Glutamatergic neuron (in vitro differentiated cells): ENCODE measurements around the gene ZNF789. TPM values are rescaled to one million over a fixed set of nuclear protein-coding genes. Genes with fewer than 3 reads are reported as not detected.

Experiments used
- DNase-seq: peaks from one replicate; pipeline ENCODE4 v3.0.0; 2022
- H3K27ac Mint-ChIP-seq: one replicate; pipeline ENCODE4 v1.8.0; 2020; ENCODE audit warnings: mild to moderate bottlenecking, mixed read lengths, inconsistent platforms; ENCODE audit not compliant: unreplicated experiment
- H3K27me3 Mint-ChIP-seq: one replicate; pipeline ENCODE4 v1.8.0; 2020; ENCODE audit warnings: mild to moderate bottlenecking, moderate library complexity, mixed read lengths, inconsistent platforms; ENCODE audit not compliant: unreplicated experiment
- H3K36me3 Mint-ChIP-seq: one replicate; pipeline ENCODE4 v1.8.0; 2020; ENCODE audit warnings: mild to moderate bottlenecking, mixed read lengths, inconsistent platforms; ENCODE audit not compliant: unreplicated experiment
- H3K4me1 Mint-ChIP-seq: one replicate; pipeline ENCODE4 v1.8.0; 2020; ENCODE audit warnings: mild to moderate bottlenecking, low read depth, mixed read lengths, inconsistent platforms; ENCODE audit not compliant: unreplicated experiment
- H3K4me3 Mint-ChIP-seq: one replicate; pipeline ENCODE4 v1.8.0; 2020; ENCODE audit warnings: mild to moderate bottlenecking, mixed read lengths, inconsistent platforms; ENCODE audit not compliant: unreplicated experiment
- H3K9me3 Mint-ChIP-seq: one replicate; pipeline ENCODE4 v1.8.0; 2020; ENCODE audit warnings: mild to moderate bottlenecking, moderate library complexity, mixed read lengths, inconsistent platforms; ENCODE audit not compliant: unreplicated experiment
- total RNA-seq: library from RNA; stranded (reverse); fragmentation: NEBNext Ultra II Directional; extraction: Animal tissue kit (Norgen Biotek cat#: 25700); gene quantifications from one replicate; pipeline ENCODE4 v1.2.1, GENCODE V29; 2021; ENCODE audit not compliant: unreplicated experiment
- TF ChIP-seq, protein P1 (sequence below): fragments of 200-600 bp; sonication (generic); IDR thresholded peaks from one replicate; pipeline ENCODE4 v1.5.0; 2021; ENCODE audit not compliant: partially characterized antibody, unreplicated experiment

Gene ZNF789
- total RNA-seq, 1 donor from 2014 or later = 19.5 TPM

DNA sequence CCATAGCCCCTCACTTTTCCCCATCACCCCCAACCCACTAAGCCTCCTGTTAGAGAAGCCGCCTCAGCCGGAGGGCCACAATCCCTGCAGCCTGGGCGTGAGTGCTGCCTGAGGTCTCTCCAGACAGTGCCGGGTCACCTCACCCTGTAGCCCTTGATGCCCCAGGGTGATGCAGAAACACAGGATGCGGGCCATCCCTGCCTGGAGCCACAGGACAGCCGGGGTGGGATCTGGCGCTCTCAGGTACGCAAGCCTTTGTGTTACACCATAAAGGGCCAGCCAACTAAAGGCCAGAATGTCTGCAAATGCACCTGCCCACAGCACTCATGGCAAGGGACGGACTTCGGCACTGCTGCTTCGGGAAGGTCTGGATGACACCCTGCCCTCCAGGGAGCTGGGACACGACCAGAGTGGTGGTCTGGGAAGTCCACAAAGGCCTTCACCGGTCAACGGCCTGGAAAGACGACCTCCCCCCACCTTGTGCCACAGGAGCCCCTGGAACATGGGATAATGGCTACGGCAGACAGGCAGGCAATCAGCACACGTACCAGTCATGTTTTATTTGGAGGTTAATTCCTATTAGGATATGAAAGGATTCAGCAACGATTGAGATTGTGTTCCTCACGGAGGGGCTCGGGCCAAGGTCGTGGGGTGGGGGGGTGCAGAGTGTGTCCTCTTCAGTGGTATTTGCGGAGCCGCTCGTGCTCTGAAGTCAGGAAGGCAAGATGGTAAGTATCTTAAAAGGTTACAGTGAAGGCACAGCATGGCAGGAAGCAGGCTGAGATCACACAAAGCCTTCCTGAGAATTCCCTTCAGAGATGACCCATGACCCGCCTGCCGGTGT lies 14.8 kb upstream of the ZNF789 start:
- peaks cover 6% of the 10 kb centered on the region for H3K27me3 Mint-ChIP-seq
- no peak for DNase-seq
- TF ChIP-seq, protein P1, sequence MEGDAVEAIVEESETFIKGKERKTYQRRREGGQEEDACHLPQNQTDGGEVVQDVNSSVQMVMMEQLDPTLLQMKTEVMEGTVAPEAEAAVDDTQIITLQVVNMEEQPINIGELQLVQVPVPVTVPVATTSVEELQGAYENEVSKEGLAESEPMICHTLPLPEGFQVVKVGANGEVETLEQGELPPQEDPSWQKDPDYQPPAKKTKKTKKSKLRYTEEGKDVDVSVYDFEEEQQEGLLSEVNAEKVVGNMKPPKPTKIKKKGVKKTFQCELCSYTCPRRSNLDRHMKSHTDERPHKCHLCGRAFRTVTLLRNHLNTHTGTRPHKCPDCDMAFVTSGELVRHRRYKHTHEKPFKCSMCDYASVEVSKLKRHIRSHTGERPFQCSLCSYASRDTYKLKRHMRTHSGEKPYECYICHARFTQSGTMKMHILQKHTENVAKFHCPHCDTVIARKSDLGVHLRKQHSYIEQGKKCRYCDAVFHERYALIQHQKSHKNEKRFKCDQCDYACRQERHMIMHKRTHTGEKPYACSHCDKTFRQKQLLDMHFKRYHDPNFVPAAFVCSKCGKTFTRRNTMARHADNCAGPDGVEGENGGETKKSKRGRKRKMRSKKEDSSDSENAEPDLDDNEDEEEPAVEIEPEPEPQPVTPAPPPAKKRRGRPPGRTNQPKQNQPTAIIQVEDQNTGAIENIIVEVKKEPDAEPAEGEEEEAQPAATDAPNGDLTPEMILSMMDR = no peak
- H3K4me3 Mint-ChIP-seq = no peak overlapping the region
- peaks cover 17% of the 10 kb centered on the region for H3K4me1 Mint-ChIP-seq
- H3K9me3 Mint-ChIP-seq = peaks cover 9% of the 10 kb centered on the region
- peak overlapping the region; percentile 52 for H3K27ac Mint-ChIP-seq
- no peaks in the 10 kb centered on the region for H3K36me3 Mint-ChIP-seq

DNA sequence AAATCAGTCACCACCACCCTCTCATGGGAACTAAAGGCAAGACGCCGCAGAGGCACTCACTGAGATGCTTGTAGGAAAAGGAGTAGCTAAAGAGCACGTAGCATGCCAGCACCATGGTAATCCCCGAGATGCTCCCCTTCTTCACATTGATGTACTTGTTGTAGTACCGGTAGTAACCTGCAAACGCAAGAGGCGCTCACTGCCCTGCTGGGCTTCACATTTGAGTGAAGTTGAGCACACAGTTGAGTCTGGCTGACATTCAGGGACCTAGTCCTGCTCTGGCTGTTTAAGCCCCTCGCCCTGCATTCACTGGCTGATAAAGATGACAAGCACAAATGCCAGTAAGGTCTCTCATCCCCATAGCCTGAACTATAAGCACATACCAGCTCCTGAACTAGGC lies 13.6 kb upstream of the ZNF789 start:
- Mint-ChIP-seq H3K36me3 (no peaks in the 10 kb centered on the region), H3K27ac (no peak overlapping the region)
- peak; percentile 43 for DNase-seq

DNA sequence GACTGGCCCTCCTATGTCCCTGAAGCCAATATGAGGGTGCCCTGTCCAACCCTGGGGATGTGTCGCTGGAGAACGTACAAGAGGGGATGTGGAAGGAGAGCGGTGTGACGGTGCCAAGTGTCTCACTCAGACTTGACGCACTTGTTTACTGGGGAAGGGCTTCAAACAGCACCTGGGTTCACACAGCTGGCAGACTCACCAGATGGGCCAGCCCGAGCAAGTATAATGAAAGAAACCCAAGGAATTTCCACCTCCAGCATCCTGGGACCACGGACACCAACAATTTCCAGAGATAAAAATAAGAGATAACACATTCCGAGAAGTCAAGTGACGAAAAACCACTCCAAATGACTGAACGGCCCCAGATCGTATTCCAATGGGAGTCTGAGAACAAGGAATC lies 12.0 kb upstream of the ZNF789 start:
- H3K36me3 Mint-ChIP-seq = no peaks in the 10 kb centered on the region
- peaks cover 7% of the 10 kb centered on the region for H3K27me3 Mint-ChIP-seq
- peak overlapping the region; percentile 20 for H3K27ac Mint-ChIP-seq

More for the DNA sequence above, 13.6 kb upstream of the ZNF789 start:
- H3K27me3 Mint-ChIP-seq = peaks cover 6% of the 10 kb centered on the region
- H3K9me3 Mint-ChIP-seq = peaks cover 11% of the 10 kb centered on the region
- H3K4me3 Mint-ChIP-seq = no peak overlapping the region
- TF ChIP-seq, protein P1 = peak; percentile 56
- peaks cover 19% of the 10 kb centered on the region for H3K4me1 Mint-ChIP-seq

GRCh38 chr7:99461221-99461620 lies 11.5 kb upstream of the ZNF789 start:
- Mint-ChIP-seq H3K27me3 (peaks cover 7% of the 10 kb centered on the region), H3K4me3 (no peak overlapping the region), H3K4me1 (peaks cover 17% of the 10 kb centered on the region), H3K9me3 (peaks cover 15% of the 10 kb centered on the region), H3K36me3 (no peaks in the 10 kb centered on the region), H3K27ac (no peak overlapping the region)
- no peak for DNase-seq
- TF ChIP-seq, protein P1 = peak; percentile 35

More for the DNA sequence above, 12.0 kb upstream of the ZNF789 start:
- TF ChIP-seq, protein P1 = no peak
- Mint-ChIP-seq H3K4me3 (no peak overlapping the region), H3K4me1 (peaks cover 17% of the 10 kb centered on the region), H3K9me3 (peaks cover 15% of the 10 kb centered on the region)
- no peak for DNase-seq

- Mint-ChIP-seq H3K27me3 (peaks cover 9% of the 10 kb centered on the region), H3K4me1 (peaks cover 9% of the 10 kb centered on the region), H3K36me3 (no peaks in the 10 kb centered on the region), H3K4me3 (peak overlapping the region; percentile 90), H3K9me3 (peaks cover 17% of the 10 kb centered on the region), H3K27ac (peak overlapping the region; percentile 96)
- TF ChIP-seq, protein P1 = no peak
- no peak for DNase-seq
Observed at GRCh38 chr7:99465421-99465768, 7.3 kb upstream of the ZNF789 start.
